Liver (tissue), 9 donors: ENCODE data around the gene NKX1-1. TPM values are rescaled to one million over a fixed set of nuclear protein-coding genes. Genes with fewer than 3 reads are reported as not detected.

Source experiments
- DNase-seq: peaks from one replicate; pipeline ENCODE4 v3.0.0-alpha.2; 2017; ENCODE audit warnings: low spot score
- H3K27ac ChIP-seq, 2 donors: one replicate each; pipeline ENCODE4 v1.7.0; 2013; ENCODE audit warnings: inconsistent platforms in 2 of 2, low read length in 2 of 2, control low read depth in 1 of 2, low read depth in 1 of 2, mild to moderate bottlenecking in 1 of 2
- H3K27me3 ChIP-seq, 4 donors: one replicate each; pipeline versions ENCODE4 v1.6.1 to v1.7.0; 2013; ENCODE audit warnings: low read length in 3 of 4, inconsistent platforms in 1 of 4, mild to moderate bottlenecking in 1 of 4, moderate library complexity in 1 of 4; ENCODE audit not compliant: control insufficient read depth in 4 of 4, insufficient read depth in 4 of 4
- H3K36me3 ChIP-seq, 4 donors: one replicate each; pipeline versions ENCODE4 v1.6.1 to v1.7.0; 2013; ENCODE audit warnings: low read length in 3 of 4, mild to moderate bottlenecking in 3 of 4, low read depth in 1 of 4, moderate library complexity in 1 of 4; ENCODE audit not compliant: control insufficient read depth in 4 of 4, insufficient read depth in 3 of 4
- H3K4me1 ChIP-seq, 4 donors: one replicate each; pipeline versions ENCODE4 v1.6.1 to v1.7.0; 2013; ENCODE audit warnings: low read length in 3 of 4, mild to moderate bottlenecking in 3 of 4, moderate library complexity in 1 of 4; ENCODE audit not compliant: control insufficient read depth in 4 of 4, insufficient read depth in 4 of 4
- H3K4me3 ChIP-seq, 3 donors: one replicate each; pipeline versions ENCODE4 v1.6.1 to v1.7.0; 2013; ENCODE audit warnings: low read length in 3 of 3, control low read depth in 1 of 3, low read depth in 1 of 3, mild to moderate bottlenecking in 1 of 3
- H3K9ac ChIP-seq, 2 donors: one replicate each; pipeline ENCODE4 v1.7.0; 2013; ENCODE audit warnings: low read length in 2 of 2, mild to moderate bottlenecking in 2 of 2, moderate library complexity in 2 of 2, control low read depth in 1 of 2, low read depth in 1 of 2
- H3K9me3 ChIP-seq, 4 donors: one replicate each; pipeline versions ENCODE4 v1.6.1 to v1.7.0; 2013; ENCODE audit warnings: low read length in 3 of 4; ENCODE audit not compliant: control insufficient read depth in 4 of 4
- CTCF ChIP-seq: fragments of 150-350 bp; IDR thresholded peaks from 2 replicates; pipeline ENCODE4 v1.5.1; 2017; ENCODE audit warnings: improper control_type of control experiment, low read depth, low read length; ENCODE audit not compliant: missing input control
- GABPA ChIP-seq, 2 donors: IDR thresholded peaks in 1 of 2; conservative IDR thresholded peaks in 1 of 2; 2 replicates each; pipeline ENCODE4 v1.6.1; 2016; ENCODE audit warnings: antibody characterized with exemption in 2 of 2, mild to moderate bottlenecking in 1 of 2, moderate library complexity in 1 of 2
- HNF4G ChIP-seq: IDR thresholded peaks from 2 replicates; pipeline ENCODE4 v1.6.1; 2016; ENCODE audit warnings: antibody characterized with exemption
- JUND ChIP-seq, 2 donors: IDR thresholded peaks; 2 replicates each; pipeline ENCODE4 v1.6.1; 2016; ENCODE audit warnings: antibody characterized with exemption in 2 of 2
- RAD21 ChIP-seq, 2 donors: IDR thresholded peaks; 2 replicates each; pipeline ENCODE4 v1.6.1; 2016; ENCODE audit warnings: antibody characterized with exemption in 2 of 2, mild to moderate bottlenecking in 2 of 2
- REST ChIP-seq: IDR thresholded peaks from 2 replicates; pipeline ENCODE4 v1.6.1; 2016; ENCODE audit warnings: antibody characterized with exemption, mild to moderate bottlenecking
- RXRA ChIP-seq, 2 donors: IDR thresholded peaks; 2 replicates each; pipeline ENCODE4 v1.6.1; 2017 to 2018; ENCODE audit warnings: antibody characterized with exemption in 2 of 2, mild to moderate bottlenecking in 1 of 2
- WGBS: extraction: QIAGEN DNeasy Blood & Tissue Kit; methylation state at CpG from one replicate; pipeline ENCODE4 v1.1.7; 2013; 5-methylcytosine and 5-hydroxymethylcytosine counted together
- polyA plus RNA-seq, 2 donors: library from polyadenylated mRNA; stranded (reverse) in 1 of 2; unstranded in 1 of 2; fragments of 200-250 nt in 1 of 2; fragments of >200 nt in 1 of 2; fragmentation: Nextera tagmentation in 1 of 2; extraction: Ambion mirVana in 1 of 2; gene quantifications; one replicate each; pipeline versions ENCODE4 v1.2.1 to v1.2.3, GENCODE V29; 2013 to 2015
- total RNA-seq, 2 donors: library from RNA; depleted of rRNA; stranded (reverse); fragments of >200 nt; gene quantifications; one replicate each; pipeline ENCODE4 v1.2.3, GENCODE V29; 2014
- TF ChIP-seq, protein P1 (sequence below): IDR thresholded peaks from 2 replicates; pipeline ENCODE4 v1.6.1; 2016; ENCODE audit warnings: antibody characterized with exemption
- donor health status: healthy.
- donor health status: healthy.
- donor health status: healthy.
- donor health status: healthy.
- donor health status: healthy.

The NKX1-1 gene
- total and polyA plus RNA-seq, 4 donors = not detected

DNA sequence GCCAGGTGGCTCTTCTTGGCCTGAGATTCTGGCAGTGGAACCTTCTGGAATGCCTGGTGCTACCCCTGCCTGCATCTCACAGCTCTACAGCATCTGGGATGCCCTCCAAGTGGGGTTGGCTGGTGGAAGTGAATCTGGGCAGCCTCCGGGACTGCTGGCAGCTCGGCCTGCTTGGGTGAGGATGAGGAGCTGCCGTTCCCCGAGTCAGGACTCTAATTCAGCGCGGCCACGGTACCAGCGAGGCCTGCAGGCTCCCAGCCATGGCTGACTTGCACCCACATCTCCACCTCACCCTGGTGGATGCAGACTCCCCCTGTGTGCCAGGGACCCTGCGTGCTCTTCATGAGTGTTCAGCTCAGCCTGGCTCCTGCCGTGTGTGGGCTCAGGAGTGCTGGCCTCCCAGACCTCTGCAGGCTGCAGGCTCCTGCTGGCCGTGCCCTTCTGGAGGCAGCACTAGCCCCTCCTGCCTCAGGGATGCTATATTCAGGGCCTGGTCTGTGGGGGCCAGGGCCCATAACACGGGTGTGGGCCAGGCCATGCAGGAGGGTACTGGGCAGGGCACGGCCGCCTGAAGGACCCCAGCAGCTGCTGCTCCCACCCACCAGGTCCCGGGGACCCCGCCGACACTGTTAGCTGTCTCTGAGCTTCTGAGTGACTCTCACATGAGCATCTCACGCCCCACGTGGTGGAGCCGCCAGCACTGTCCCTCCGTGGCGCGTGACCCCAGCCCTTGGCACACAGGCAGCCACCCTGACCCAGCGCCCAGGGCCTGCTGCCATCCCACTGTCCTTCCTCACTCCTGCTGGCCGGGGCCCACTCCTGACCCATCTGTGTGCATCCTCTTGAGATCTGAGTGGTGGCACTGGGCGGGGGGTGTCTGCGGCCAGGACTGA, 48.6 kb downstream of the NKX1-1 start:
- Histone ChIP-seq H3K9ac (no peak overlapping the region), H3K4me1 (no peaks in the 10 kb centered on the region), H3K27ac (no peak overlapping the region), H3K36me3 (peaks cover 0 to 29% (median 10%) of the 10 kb centered on the region in 4 donors), H3K27me3 (no peaks in the 10 kb centered on the region), H3K4me3 (no peak overlapping the region), H3K9me3 (no peaks in the 10 kb centered on the region)
- no peak for DNase-seq
- TF ChIP-seq CTCF (no peak), HNF4G (no peak), REST (no peak), GABPA (IDR thresholded peaks at IDR 0.05 in 1 of 2, conservative IDR thresholded peaks at IDR 0.05 in 1 of 2) (no peak), JUND (IDR thresholded peaks at IDR 0.05) (no peak)
- TF ChIP-seq, protein P1, sequence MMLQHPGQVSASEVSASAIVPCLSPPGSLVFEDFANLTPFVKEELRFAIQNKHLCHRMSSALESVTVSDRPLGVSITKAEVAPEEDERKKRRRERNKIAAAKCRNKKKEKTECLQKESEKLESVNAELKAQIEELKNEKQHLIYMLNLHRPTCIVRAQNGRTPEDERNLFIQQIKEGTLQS = no peak
- 96% methylated on average over 27 of the region's 27 CpGs for WGBS

DNA sequence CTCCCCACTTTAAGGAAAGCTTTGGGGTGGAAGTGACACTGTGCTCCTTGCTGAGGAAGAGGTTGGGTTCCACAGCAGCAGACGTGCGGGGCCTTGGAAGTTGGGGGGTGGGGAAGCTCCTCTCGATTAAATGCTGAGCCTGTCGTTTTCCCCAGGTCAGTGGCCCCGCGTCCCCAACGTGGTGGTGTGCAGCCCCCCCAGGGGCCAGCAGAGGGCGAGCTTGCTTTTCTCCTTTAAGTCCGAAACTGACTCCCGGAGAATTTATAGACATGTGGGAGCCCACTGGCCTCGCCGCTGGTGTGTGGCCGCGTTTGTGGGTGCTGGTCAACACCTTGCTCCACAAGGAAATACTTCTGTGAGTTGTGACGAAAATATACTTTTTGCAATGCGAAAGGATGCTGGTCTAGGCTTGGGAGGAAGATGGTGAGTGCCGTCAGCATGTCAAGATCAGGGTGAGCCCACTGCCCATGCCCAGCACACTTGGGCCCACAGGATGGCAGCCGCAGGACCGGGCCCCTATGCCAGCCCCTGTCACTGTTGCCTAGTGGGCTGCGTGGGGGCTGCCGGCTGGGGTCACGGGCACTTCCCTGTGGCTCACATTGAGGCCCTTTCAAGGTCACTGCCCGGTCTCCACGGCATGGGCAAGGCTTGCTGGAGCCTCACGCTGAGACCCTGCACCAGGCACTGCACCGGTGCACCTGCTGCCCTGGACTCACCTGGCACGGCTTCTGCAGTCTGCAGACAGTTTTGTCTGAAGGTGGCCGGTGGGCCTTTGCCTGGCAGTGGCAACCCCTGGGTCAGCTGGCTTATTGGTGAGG, 49.9 kb downstream of the NKX1-1 start:
- TF ChIP-seq RAD21 (IDR thresholded peaks at IDR 0.05) = peak; percentile 64 to 76
- TF ChIP-seq GABPA (IDR thresholded peaks at IDR 0.05 in 1 of 2, conservative IDR thresholded peaks at IDR 0.05 in 1 of 2) = no peak
- peak; percentile 68 for TF ChIP-seq CTCF
- TF ChIP-seq RXRA (IDR thresholded peaks at IDR 0.05) = peak in 1 of 2 donors; percentile 31
- Histone ChIP-seq H3K9ac (no peak overlapping the region), H3K9me3 (no peaks in the 10 kb centered on the region), H3K4me3 (no peak overlapping the region), H3K4me1 (no peaks in the 10 kb centered on the region), H3K27ac (no peak overlapping the region), H3K36me3 (peaks cover 4 to 29% (median 10%) of the 10 kb centered on the region in 4 donors), H3K27me3 (no peaks in the 10 kb centered on the region)
- DNase-seq = peak; percentile 73
- WGBS = 66% methylated on average over 28 of the region's 28 CpGs
